Mononuclear cell (primary cell): ENCODE results near the gene JAG1. TPM values are rescaled to one million over a fixed set of nuclear protein-coding genes. Genes with fewer than 3 reads are reported as not detected.
"Not testable (repeated sequence)": the region's sequence is repeated elsewhere in the genome, so short reads cannot be mapped to it uniquely, and the experiment has no call there.

Source experiments
- H3K27me3 ChIP-seq: 2 replicates; pipeline ENCODE4 v1.6.0; 2011; ENCODE audit warnings: low read length, control low read depth; ENCODE audit not compliant: insufficient read depth
- H3K4me1 ChIP-seq: 2 replicates; pipeline ENCODE4 v1.5.1; 2011; ENCODE audit warnings: mild to moderate bottlenecking, low read length, control low read depth; ENCODE audit not compliant: insufficient read depth
- H3K4me3 ChIP-seq: 2 replicates; pipeline ENCODE4 v1.5.1; 2011; ENCODE audit warnings: mild to moderate bottlenecking, low read length, moderate library complexity
- H3K9me3 ChIP-seq: 2 replicates; pipeline ENCODE4 v1.5.1; 2011; ENCODE audit warnings: low read depth, mild to moderate bottlenecking, control low read depth, low read length
- total RNA-seq: library from RNA; depleted of rRNA; stranded (reverse); fragments of >200 nt; gene quantifications from one replicate; pipeline ENCODE4 v1.2.3, GENCODE V29; 2012

Gene JAG1
- total RNA-seq, 1 donor, result 8.3 TPM

DNA sequence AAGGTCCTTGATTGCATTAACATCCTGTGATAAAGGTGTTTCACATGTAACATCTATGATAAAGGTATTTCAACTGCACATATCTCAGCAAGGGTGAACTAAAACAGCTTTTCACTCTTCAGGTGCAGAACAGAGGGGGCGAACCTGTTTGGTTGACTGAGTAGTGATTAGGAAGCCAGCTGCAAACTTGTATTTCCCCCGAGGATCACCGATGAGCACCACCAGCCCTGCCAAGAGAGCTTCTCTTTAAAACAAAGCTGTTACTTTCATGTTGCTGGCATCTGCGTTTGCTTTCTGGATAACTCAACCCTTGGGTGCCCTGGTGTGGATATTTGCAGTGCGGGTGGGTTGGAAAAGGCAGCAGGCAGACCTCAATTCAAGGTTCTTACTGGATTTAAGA, 39.6 kb downstream of the JAG1 start:
- Histone ChIP-seq H3K9me3 (no peaks in the 10 kb centered on the region), H3K4me3 (no peak overlapping the region), H3K4me1 (no peaks in the 10 kb centered on the region), H3K27me3 (no peaks in the 10 kb centered on the region)

DNA sequence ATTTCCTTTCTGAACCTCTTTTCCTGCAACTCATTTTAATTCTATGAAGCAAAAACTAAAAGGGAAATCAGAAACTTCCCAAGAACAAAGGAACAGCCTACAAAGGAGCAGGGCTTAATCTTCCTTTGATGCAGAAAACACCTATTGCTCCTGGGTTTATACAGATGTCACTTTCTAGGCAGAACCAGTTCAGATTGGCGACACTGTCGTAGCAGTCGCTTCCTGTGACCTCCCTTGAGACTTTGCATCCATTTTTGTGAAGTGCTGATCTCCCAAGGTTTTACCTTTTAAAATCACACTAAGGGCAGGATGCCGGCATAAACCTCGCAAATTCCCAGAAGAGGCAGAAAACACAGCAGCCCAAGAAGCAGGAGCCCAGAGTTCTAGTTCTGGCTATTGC, 40.1 kb downstream of the JAG1 start:
- no peak overlapping the region for H3K4me3 ChIP-seq
- no peaks in the 10 kb centered on the region for H3K4me1 ChIP-seq
- H3K9me3 ChIP-seq, result no peaks in the 10 kb centered on the region
- H3K27me3 ChIP-seq, result no peaks in the 10 kb centered on the region

DNA sequence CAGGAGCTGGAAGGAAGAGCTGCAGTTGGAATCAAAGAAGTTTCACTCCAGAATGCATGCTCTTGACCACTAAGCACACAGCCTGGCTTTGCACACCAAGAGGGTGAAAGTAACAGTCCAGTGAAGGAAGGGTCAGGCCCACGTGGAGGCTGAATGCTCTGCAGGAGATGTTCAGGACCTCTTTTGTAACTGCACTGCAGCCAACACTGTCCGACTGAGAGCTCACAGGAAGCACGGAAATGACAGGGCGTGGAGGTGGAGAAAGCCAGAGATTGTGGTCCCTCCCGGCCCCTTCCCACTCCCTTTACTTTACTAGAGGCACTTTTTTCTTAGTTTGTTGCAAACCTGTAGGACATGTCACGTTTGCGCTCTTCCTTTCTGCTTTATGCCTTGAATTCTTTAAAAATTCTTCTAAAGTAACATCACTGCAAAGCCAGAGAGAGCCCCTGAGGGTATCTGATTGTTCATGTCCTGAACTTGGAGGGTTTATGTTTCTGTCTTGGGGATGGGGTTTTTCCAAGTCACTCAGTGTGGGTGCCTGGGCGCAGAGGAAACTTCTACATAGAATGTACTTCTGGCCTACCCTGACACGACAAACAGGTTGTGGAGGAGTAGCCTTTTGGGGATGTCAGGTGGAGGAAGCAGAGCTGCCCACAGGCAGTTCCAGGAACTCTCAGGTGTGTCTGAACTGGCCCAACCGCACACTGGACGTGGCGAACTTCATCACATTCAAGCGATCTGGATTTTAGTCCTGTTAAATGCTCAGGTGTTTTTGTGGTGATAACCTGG, 40.9 kb downstream of the JAG1 start:
- H3K4me1 ChIP-seq, result no peaks in the 10 kb centered on the region
- H3K27me3 ChIP-seq, result no peaks in the 10 kb centered on the region
- H3K9me3 ChIP-seq, result no peaks in the 10 kb centered on the region
- no peak overlapping the region for H3K4me3 ChIP-seq

DNA sequence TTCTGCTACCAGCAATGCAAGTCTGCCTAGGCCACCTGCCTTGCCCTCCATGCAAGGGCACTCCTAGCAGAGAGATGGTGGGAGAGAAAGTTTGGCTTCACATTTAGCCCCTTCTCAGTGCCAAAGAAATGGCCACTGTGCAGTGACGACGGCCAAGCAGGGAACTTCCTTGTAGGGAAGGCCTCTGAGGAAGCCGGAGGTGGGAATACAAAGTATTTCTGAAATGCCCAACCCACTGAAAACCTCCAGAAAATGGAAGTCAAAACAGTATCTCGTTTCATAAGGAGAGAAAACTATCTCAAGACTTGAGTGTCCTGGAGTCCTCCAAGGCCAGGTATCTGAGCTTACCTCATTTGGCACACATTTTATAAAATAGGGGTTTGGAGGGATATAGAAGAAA, 42.7 kb downstream of the JAG1 start:
- H3K4me1 ChIP-seq, result no peaks in the 10 kb centered on the region

DNA sequence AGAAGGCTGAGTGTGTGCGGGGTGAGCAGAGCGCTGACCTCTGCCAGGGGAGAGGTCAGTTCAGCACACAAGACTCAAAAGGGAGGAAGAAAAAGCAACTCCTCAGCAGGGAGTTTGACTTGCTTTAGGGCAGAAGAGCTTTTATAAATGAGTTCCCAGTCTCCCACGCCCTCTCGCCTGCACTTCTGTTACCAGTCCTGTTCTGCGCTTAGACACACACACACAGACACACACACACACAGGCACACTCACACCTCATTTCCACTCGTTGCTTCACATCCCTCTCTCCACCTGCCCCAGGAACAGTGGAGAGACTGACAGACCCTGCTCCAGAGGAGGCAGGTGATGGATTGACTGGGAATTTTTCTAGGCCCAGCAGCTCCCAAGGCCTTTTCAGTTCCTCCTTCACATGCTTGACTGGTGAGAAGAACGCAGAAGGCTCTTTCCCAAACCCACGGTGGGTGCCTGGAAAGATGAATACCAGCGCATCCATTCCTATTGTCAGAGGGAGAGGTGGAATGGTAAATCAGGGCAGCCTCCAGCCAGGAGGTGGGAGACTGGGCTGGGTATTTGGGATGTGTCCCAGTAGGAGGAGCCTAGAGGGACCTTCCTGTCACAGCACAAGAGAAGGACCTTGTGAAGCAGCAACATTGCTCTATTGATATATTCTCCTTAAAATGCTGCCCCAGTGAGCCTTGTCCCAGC, 43.7 kb downstream of the JAG1 start:
- no peaks in the 10 kb centered on the region for H3K9me3 ChIP-seq
- H3K4me1 ChIP-seq, result no peaks in the 10 kb centered on the region
- no peaks in the 10 kb centered on the region for H3K27me3 ChIP-seq
- no peak overlapping the region for H3K4me3 ChIP-seq

More for the DNA sequence above, 42.7 kb downstream of the JAG1 start:
- Histone ChIP-seq H3K27me3 (no peaks in the 10 kb centered on the region), H3K9me3 (no peaks in the 10 kb centered on the region), H3K4me3 (no peak overlapping the region)

DNA sequence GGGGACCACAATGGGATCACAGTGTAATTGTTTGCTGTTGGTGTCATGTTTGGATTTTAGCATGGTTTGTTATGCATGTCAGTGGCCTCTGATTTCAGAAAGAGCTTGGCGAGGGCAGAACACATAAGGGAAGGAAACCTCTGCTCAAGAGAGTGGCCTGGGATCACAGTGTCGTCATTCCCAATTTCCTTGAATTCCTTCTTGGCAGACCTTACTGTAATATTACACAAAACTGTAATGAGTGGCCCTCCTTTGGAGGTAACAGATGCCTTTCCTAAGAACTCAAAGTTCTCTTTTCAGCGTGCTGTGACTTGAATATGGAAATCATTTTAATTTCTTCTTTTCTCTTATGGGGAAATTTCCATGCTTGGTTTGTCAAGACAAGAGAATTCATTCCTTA, 46.9 kb downstream of the JAG1 start:
- Histone ChIP-seq H3K9me3 (no peaks in the 10 kb centered on the region), H3K4me1 (no peaks in the 10 kb centered on the region), H3K4me3 (no peak overlapping the region)

DNA sequence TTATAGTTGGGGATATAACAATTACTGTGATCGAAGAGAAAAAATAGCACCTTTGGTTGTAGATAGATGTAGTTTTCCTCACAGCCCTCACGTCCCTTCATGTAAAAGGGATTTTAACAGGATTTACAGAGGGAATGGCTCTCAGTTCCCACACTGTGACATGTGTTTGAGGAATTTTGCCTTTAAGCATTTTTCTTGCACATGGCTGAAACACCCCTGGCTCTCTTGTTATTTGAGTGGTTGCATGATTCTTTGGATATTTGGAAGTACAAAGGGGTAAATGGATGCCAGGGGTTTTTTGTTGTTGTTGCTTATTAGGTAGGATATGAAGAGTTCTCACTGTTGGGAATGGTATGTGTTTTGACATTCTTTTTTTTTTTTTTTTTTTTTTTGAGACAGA, 48.2 kb downstream of the JAG1 start:
- Histone ChIP-seq H3K9me3 (no peaks in the 10 kb centered on the region), H3K4me1 (no peaks in the 10 kb centered on the region), H3K4me3 (no peak overlapping the region), H3K27me3 (no peaks in the 10 kb centered on the region)

More for the DNA sequence above, 46.9 kb downstream of the JAG1 start:
- H3K27me3 ChIP-seq, result no peaks in the 10 kb centered on the region

DNA sequence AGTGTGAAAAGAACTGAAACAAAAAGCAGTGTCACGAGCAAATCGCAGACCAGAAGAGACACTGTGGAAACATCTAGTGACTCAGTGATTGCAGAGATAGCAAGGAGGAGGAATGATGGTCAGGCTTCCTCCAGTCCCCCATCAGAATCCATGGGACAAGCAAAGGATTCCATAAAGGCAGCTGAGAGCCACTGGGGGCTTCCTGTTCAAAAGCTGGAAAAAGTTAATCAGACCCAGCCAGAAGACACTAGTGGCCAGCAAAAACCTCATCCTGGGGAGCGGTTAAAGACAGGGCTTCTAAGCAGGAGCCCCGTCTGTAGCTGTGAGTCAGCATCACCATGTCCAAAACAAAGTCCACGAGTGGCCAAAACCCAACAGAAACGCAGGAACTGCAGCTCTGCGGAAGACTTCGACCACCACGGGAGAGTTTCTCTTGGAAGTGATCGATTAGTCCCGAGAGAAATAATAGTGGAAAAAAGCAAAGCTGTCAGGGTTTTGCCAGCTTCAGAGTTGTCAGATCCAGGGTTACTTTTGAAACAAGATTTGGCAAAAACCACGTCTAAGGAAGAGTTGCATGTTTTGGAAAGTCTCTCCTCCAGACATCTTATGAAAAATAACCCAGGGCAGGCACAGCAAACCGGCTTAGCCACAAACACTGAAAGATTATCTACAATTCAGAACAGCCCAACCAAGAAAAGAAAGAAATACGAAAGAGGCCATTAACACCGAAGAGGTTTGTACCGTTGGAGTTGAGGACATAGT, 51.0 kb downstream of the JAG1 start:
- Histone ChIP-seq H3K27me3 (no peaks in the 10 kb centered on the region), H3K4me3 (no peak overlapping the region), H3K9me3 (no peaks in the 10 kb centered on the region), H3K4me1 (no peaks in the 10 kb centered on the region)

DNA sequence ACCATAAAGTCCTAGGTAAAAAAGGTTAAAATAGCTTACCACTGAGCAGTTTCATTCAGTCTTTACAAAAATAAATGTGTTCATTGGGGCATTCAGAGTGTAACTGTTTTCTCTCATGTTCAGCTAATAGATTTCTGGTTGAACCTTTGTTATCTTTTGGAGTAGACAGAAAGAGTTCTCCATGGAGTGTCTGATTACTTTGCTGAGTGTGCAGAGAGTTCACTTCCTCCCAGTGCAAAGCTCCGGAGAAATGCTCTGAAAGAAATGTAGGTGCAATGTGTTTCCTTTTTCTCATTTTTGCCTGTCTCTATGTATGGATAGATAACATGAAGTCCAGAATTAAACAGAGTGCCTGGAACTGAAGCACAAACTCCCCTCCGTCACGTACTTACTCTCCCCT, 52.6 kb downstream of the JAG1 start:
- Histone ChIP-seq H3K4me1 (no peaks in the 10 kb centered on the region), H3K9me3 (no peaks in the 10 kb centered on the region), H3K4me3 (no peak overlapping the region), H3K27me3 (no peaks in the 10 kb centered on the region)

DNA sequence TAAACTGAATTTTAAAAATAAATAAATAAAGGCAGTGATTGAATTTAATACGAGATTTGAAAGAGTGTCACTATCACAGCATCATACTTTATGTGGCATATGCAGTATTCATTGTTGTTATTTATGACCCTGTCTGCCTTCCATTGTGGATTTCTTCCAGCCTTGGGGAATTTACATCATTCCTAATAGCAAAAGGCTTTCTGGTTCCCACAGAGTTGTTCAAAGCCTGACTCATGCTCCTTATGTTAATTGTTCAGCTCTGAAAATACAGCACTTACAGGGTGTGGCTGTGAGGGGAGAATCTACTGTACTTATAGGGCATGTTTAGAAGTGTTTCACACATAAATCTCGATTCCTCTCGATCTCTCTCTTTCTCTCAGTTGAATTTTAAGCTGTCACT, 54.4 kb downstream of the JAG1 start:
- Histone ChIP-seq H3K9me3 (no peaks in the 10 kb centered on the region), H3K4me3 (no peak overlapping the region)

DNA sequence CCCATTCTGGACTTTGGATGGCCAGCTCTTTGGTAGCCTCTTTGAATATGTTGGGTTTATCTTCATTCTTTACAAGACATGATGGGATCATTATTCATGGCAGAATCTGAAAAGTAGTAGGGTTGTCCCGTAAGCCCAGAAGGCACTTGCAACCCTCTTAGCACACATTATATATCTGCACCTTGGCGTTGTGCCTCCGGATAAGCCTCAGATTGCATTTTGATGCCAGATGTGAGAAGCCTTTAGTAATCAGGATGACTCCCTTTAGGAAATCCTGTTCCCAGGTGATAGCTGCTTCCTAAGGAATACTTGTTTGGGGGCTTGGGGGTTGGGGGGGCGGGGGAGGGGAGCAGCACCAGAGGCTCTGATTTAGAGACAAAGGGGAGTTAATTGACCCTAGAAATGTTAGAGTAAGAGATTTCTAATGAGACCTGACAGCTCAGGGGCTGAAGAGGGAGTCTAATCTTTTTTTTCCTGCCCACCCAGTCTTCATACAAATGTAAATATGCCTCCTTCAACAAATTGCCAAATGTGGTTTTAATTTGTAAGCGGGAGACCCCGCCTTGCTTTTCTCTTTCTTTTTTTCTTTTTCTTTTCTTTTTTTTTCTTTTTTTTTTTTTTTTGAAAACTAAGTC, 55.1 kb downstream of the JAG1 start:
- H3K9me3 ChIP-seq, result no peaks in the 10 kb centered on the region
- H3K27me3 ChIP-seq, result no peaks in the 10 kb centered on the region
- no peak overlapping the region for H3K4me3 ChIP-seq
- H3K4me1 ChIP-seq, result no peaks in the 10 kb centered on the region

More for the DNA sequence above, 54.4 kb downstream of the JAG1 start:
- Histone ChIP-seq H3K27me3 (no peaks in the 10 kb centered on the region), H3K4me1 (no peaks in the 10 kb centered on the region)

DNA sequence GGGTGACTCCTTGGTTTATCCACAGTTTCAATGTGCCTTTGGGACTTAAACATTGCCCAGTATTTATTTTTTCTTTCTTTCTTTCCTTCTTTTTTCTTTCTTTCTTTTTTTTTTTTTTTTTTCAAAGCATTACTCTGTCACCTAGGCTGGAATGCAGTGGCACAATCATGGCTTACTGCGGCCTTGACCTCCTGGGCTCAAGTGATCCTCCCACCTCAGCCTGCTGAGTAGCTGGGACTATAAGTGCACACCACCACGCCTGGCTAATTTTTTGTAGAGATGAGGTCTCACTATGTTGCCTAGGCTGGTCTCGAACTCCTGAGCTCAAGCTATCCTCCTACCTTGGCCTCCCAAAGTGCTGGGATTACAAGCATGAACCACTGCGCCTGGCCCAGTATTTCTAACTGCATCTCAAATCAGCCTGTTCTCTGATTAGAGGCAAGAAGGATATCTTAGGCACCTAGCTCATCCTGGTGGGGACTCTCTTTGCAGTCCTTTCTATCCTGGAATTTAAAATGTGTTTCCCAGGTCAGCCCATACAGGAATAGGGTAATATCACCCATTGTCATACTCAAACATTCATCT, 56.2 kb downstream of the JAG1 start:
- H3K27me3 ChIP-seq, H3K4me3 ChIP-seq, H3K9me3 ChIP-seq, H3K4me1 ChIP-seq: not testable (repeated sequence)

DNA sequence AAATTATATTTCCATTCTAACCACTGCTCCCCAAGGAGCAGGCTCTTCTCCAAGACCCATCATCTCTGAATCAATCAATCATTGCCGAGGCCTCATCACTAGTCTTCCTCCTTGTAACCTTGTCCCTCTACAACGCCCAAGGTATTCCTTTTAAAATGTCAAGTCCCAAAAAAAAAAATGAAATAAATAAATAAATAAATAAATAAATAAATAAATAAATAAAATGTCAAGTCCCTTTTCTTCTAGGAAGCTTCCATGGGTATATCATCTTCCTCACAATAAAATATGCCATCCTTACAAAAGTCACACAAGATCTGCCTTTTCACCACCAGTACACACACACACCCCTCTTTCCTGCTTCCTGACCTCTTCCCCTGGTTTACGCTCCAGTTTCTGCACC, 57.6 kb downstream of the JAG1 start:
- Histone ChIP-seq H3K27me3 (no peaks in the 10 kb centered on the region), H3K9me3 (no peaks in the 10 kb centered on the region), H3K4me1 (no peaks in the 10 kb centered on the region), H3K4me3 (no peak overlapping the region)

DNA sequence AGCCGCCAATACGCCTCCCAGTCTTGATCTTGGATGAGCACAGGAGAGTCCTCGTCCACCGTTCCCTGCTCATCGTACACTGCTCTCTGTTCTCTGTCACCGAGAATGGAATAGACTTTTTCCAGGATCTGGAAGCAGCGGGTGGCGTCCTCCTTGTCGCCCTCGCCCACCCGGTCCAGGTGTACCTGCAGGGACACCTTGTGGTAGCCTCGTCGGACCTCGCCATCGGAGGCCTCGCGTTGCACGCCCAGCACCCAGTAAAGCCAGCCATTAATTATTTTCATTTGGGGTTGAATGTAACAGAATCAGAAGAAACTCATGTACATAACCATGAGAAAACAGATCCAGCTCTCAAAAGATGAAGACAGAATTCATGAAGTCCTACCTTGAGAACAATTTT, 59.9 kb downstream of the JAG1 start:
- Histone ChIP-seq H3K9me3 (no peaks in the 10 kb centered on the region), H3K4me1 (no peaks in the 10 kb centered on the region), H3K4me3 (no peak overlapping the region), H3K27me3 (no peaks in the 10 kb centered on the region)

DNA sequence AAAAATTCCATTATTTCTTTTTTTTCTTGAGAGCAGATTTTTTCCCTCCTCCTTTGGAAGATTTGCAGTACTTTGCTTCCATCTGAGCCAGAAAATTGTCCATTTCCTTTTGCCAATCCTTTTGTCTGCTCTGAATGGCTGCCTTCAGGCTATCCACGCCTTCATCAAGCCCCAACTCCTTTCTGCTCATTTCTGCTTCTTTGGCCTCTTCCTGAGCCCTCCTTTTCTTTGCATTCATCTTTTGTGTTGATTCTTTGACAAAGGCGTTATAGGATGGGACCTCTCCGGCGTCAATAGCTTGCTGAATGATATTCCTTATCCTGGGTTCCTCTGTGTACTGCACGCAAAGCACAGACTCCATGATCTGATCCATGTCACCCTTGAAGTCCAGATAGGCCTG, 60.4 kb downstream of the JAG1 start:
- not testable (repeated sequence) for H3K4me1 ChIP-seq, H3K4me3 ChIP-seq, H3K9me3 ChIP-seq, H3K27me3 ChIP-seq
